Measurements from ENCODE around the gene THAP10.
"Not testable (repeated sequence)": the region's sequence is repeated elsewhere in the genome, so short reads cannot be mapped to it uniquely, and the experiment has no call there.

The THAP10 gene

DNA sequence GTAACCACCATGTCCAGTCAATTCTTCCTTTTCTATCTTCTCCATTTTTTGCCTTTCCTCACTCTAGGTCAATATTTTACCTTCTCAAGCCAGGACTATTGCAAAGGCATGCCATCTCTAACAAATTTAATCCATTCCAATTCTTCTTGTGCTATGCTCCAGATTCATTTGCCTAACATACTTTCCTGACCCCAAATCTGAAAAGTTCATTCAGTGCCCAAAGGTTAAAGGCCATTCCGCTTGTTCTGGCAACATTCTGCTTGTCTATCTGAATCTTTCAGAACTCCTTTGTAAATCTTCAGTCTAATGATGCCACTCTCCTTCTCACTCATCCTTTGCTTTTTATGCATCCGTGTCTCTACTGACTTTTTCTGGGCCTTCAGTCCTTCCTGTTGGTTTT lies 15.6 kb downstream of the THAP10 start:
- DNase-seq (ENCODE audit: low read depth in 2 of 3, low spot score in 1 of 3): no peak

DNA sequence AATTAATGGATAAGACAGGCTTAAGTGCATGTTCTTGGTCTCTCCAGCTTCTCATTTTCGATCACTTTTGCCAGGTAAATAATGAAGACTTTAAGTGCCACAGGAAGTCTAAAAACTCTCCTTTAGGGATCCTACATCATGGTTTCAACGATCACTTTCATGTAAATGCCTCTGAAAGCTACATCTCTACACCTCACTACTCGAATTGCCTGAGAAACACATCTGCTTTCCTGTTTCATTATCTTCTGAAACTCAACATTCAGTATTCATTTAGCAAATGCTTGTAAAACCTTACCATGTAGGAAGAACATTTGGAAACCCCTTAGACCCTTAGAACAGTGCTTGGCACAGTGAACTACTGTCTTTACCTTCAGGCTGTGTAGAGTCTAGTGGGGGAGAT lies 16.2 kb downstream of the THAP10 start:
- no peak for DNase-seq (ENCODE audit: low read depth in 2 of 3, low spot score in 1 of 3)

- DNase-seq (ENCODE audit: low read depth in 2 of 3, low spot score in 1 of 3): no peak
These were observed 17.0 kb downstream of the THAP10 start for GRCh38 chr15:70875001-70875782.

DNA sequence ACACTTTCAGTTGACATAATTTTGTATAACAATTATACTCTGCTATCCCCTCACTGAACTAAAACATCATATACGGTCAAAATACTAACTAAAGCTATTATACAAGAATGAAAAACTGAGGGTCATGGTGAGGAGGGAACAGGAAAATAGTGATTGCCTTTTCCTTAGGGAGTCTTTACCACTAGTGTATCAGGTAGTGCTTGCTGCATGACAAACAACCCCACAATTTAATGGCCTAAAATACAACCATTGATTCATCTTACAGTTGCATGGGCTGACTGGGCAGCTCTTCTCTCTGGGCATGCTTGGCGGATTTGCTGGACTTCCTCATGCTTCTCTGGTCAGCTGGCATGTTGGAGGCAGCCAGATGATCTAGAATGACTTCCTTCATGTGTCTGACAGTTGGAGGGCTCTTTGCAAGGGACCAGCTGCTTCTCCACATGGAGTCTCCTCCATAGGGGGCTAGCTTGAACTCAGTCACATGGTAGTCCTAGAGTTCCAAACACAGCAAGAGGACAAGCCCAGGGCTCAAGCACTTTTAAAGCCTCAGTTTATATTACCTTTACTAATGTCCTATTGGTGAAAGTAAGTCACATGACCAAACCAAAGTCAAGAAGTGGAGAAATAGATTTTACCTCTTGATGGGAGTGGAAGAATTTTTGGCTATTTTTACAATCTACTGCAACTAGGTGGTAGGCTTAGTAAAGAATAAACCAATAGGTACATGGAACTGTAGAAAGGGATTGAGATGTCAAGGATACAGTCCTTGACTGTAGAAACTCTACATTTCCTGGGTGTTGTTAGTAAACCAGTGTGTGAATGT lies 18.8 kb downstream of the THAP10 start:
- DNase-seq (ENCODE audit: low read depth in 2 of 3, low spot score in 1 of 3): no peak

DNA sequence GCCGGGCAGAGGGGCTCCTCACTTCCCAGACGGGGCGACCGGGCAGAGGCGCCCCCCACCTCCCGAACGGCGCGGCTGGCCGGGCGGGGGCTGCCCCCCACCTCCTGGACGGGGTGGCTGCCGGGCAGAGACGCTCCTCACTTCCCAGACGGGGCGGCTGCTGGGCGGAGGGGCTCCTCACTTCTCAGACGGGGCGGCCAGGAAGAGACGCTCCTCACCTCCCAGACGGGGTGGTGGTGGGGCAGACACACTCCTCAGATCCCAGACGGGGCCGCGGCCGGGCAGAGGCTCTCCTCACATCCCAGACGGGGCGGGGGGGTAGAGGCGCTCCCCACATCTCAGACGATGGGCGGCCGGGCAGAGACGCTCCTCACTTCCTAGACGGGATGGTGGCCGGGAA lies 20.7 kb downstream of the THAP10 start:
- not testable (repeated sequence) for DNase-seq (ENCODE audit: low read depth in 2 of 3, low spot score in 1 of 3)

DNA sequence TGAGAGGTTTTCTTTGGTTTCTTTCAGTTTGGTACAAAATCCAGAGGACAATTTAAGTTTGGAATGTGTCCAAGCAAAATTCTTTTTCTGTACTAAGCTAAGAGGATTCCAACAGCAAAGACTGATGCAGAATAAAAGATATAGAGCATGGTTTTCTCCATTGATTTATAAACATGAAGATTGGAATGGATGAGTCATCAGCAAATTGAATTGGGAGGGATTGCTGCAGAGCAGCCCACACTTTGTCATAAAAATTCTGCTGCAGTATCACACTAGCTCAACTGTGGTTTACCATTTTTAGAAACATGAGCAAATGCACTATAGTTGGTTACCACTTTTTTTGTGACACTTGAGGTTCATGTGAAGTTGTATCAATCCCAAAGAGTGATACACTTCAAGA lies 22.2 kb downstream of the THAP10 start:
- DNase-seq (ENCODE audit: low read depth in 2 of 3, low spot score in 1 of 3): no peak

DNA sequence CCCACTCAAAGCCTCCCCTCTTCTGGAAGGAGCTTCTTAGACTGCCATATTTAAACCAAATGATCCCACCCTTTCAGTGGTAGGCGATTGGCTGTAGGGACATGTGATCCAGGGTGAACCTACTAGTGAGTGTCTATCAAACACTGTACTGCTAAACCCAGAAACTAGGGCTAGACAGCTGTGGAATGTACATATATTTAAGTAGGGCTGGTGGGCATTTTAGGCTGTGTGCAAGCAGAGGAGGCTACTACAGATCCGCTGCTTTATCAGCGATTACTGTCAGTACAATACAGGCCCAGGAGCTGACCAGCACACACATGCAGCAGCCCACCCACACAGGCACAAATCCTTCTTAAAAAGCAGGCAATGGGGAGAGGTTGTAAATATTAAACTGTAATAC lies 22.9 kb downstream of the THAP10 start:
- no peak for DNase-seq (ENCODE audit: low read depth in 2 of 3, low spot score in 1 of 3)

- no peak for DNase-seq (ENCODE audit: low read depth in 2 of 3, low spot score in 1 of 3)
These were observed 24.2 kb downstream of the THAP10 start for GRCh38 chr15:70867911-70868467.

DNA sequence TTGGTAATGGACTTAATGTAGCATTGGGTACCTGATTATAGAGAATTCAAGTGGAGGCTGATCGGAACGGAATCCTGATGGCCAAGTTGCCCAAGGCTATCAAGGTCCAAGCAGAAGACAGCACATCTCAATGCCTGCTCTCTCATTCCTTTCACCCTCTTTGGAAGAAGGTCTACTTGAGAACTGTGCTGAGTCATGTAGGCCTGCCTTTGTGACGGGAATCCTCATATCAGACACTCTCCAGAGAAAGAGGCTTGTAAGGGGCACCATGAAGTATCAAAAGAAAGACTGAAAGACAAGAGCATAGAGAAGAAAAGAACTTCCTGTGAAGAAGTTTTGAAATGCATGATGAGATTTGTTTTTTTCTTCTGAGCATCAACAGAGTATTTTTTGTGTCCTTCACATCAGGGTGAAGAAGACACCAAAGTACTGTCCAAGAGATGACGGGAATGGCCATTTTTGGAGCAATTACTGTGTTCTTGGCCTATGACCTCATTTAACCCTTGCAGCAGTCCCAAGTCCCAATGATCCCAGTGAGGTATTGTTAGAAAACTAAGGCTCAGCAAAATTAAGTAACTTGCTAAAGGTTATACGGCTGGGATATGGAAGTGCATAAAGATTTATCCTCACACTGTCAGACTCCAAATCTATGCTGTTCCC lies 25.1 kb downstream of the THAP10 start:
- DNase-seq (ENCODE audit: low read depth in 2 of 3, low spot score in 1 of 3): no peak

GRCh38 chr15:70863450-70864218 lies 28.6 kb downstream of the THAP10 start:
- no peak for DNase-seq (ENCODE audit: low read depth in 2 of 3, low spot score in 1 of 3)

DNA sequence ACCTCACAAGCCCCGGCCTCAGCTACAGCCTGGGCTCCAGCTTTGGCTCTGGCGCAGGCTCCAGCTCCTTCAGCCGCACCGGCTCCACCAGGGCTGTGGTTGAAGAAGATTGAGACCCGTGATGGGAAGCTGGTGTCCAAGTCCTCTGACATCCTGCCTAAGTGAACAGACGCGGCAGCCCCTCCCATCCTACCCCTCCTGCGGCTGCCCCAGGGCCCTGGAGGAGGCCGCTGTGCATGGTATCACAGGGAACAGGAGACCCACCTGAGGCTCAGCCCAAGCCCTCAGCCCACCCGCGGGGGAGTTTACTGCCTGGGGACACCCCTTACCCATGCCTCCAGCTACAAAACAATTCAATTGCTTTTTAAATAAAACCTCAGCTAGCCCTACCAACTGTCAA lies 32.2 kb downstream of the THAP10 start:
- DNase-seq (ENCODE audit: low read depth in 2 of 3, low spot score in 1 of 3): no peak

- no peak for DNase-seq (ENCODE audit: low read depth in 2 of 3, low spot score in 1 of 3)
These were observed 32.8 kb downstream of the THAP10 start for GRCh38 chr15:70859322-70859908.

- DNase-seq (ENCODE audit: low read depth in 2 of 3, low spot score in 1 of 3): not testable (repeated sequence)
These were observed 33.5 kb downstream of the THAP10 start for GRCh38 chr15:70858614-70859321.

GRCh38 chr15:70857562-70858285 lies 34.5 kb downstream of the THAP10 start:
- DNase-seq (ENCODE audit: low read depth in 2 of 3, low spot score in 1 of 3): no peak

- DNase-seq (ENCODE audit: low read depth in 2 of 3, low spot score in 1 of 3): no peak
These were observed 35.2 kb downstream of the THAP10 start for GRCh38 chr15:70856884-70857561.

DNA sequence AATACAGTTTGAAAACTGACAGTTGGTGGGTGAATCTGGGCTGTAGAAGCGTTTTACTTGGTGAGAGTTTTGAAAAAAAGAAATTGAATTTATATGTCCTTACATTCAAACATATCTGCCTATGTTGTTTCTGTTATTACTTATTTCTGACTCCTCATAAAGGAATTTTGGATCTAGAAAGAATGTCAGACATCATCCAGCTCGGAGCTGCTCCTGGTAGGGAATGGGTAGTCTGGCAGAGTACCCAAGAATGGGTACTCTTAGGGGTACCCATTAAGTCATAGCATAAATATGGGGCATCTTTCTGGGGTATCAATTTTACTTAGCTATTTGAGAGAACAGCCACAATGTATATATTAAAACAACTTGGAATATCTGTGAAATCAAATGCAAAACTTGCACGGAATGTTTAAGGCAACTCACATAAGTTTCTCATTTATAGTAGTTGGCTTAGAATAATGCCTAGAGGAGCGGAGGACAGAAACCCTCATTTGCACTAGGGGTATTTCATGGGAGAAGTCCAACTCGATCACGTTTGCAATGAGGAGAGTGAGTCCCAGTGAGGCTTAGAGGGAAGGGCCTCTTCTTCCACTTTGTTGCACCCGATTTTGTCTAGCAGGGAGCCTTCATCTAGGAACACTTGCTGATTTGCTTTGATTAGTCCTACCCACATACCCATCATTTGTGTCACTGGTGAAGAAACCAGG lies 35.9 kb downstream of the THAP10 start:
- no peak for DNase-seq (ENCODE audit: low read depth in 2 of 3, low spot score in 1 of 3)

- DNase-seq (ENCODE audit: low read depth in 2 of 3, low spot score in 1 of 3): no peak
These were observed 36.5 kb downstream of the THAP10 start for GRCh38 chr15:70855764-70856163.

GRCh38 chr15:70854666-70854976 lies 37.6 kb downstream of the THAP10 start:
- DNase-seq (ENCODE audit: low read depth in 2 of 3, low spot score in 1 of 3): no peak
